Keratinocyte (primary cell): ENCODE results near the gene CDAN1. TPM values are rescaled to one million over a fixed set of nuclear protein-coding genes. Genes with fewer than 3 reads are reported as not detected.

Source experiments
- DNase-seq: peaks from one replicate; pipeline ENCODE4 v3.0.0-alpha.2; 2011; ENCODE audit warnings: low read depth, missing footprints, low spot score
- FAIRE-seq: peaks from 2 replicates; lab custom pipeline; 2011; peaks lifted over from hg19 to GRCh38; lab: Jason Lieb, UNC
- H2AFZ ChIP-seq: 2 replicates; pipeline ENCODE4 v1.6.0; 2012; ENCODE audit warnings: low read length, control low read depth, inconsistent platforms; ENCODE audit not compliant: control insufficient read depth
- H3K27ac ChIP-seq: 2 replicates; pipeline ENCODE4 v1.5.1; 2011; ENCODE audit warnings: low read length; ENCODE audit not compliant: control insufficient read depth, insufficient read depth
- H3K27me3 ChIP-seq: 3 replicates; pipeline ENCODE4 v1.6.0; 2011; ENCODE audit warnings: low read length; ENCODE audit not compliant: control insufficient read depth, insufficient read depth; ENCODE audit errors: extremely low read depth
- H3K36me3 ChIP-seq, 2 experiments: 2 replicates in 1 of 2; 3 replicates in 1 of 2; pipeline ENCODE4 v1.5.1; 2011; ENCODE audit warnings: low read length in 2 of 2, mild to moderate bottlenecking in 1 of 2; ENCODE audit not compliant: control insufficient read depth in 2 of 2, insufficient read depth in 2 of 2; ENCODE audit errors: extremely low read depth in 1 of 2
- H3K4me1 ChIP-seq: 3 replicates; pipeline ENCODE4 v1.5.1; 2011; ENCODE audit warnings: low read length; ENCODE audit not compliant: control insufficient read depth, insufficient read depth; ENCODE audit errors: extremely low read depth
- H3K4me2 ChIP-seq: 3 replicates; pipeline ENCODE4 v1.6.0; 2011; ENCODE audit warnings: low read depth, low read length; ENCODE audit not compliant: control insufficient read depth, insufficient read depth; ENCODE audit errors: extremely low read depth
- H3K4me3 ChIP-seq, 3 experiments: fragments of 200-600 bp in 1 of 3; sonication (generic) in 1 of 3; 2 replicates in 2 of 3; 3 replicates in 1 of 3; pipeline ENCODE4 v1.5.1; 2011 to 2016; ENCODE audit warnings: low read length in 3 of 3, mild to moderate bottlenecking in 3 of 3, control low read depth in 2 of 3, inconsistent platforms in 1 of 3, low read depth in 1 of 3, mixed read lengths in 1 of 3, mixed run types in 1 of 3, moderate library complexity in 1 of 3; ENCODE audit not compliant: control insufficient read depth in 2 of 3, insufficient read depth in 2 of 3; ENCODE audit errors: extremely low read depth in 1 of 3
- H3K79me2 ChIP-seq: 2 replicates; pipeline ENCODE4 v1.6.0; 2012; ENCODE audit warnings: low read length; ENCODE audit not compliant: control insufficient read depth, insufficient read depth
- H3K9ac ChIP-seq: 3 replicates; pipeline ENCODE4 v1.6.0; 2011; ENCODE audit warnings: low read length; ENCODE audit not compliant: control insufficient read depth, insufficient read depth; ENCODE audit errors: extremely low read depth
- H3K9me1 ChIP-seq: 3 replicates; pipeline ENCODE4 v1.6.0; 2011; ENCODE audit warnings: low read length; ENCODE audit not compliant: control insufficient read depth, insufficient read depth; ENCODE audit errors: extremely low read depth
- H3K9me3 ChIP-seq: 2 replicates; pipeline ENCODE4 v1.5.1; 2012; ENCODE audit warnings: low read depth, low read length; ENCODE audit not compliant: control insufficient read depth
- H4K20me1 ChIP-seq: 3 replicates; pipeline ENCODE4 v1.6.0; 2011; ENCODE audit warnings: low read length; ENCODE audit not compliant: control insufficient read depth, insufficient read depth; ENCODE audit errors: extremely low read depth
- CTCF ChIP-seq, 3 experiments: IDR thresholded peaks in 1 of 3; conservative IDR thresholded peaks in 1 of 3; optimal IDR thresholded peaks in 1 of 3; 2 replicates in 2 of 3; 3 replicates in 1 of 3; pipeline versions ENCODE3 to v1.5.1; 2011; ENCODE audit warnings: low read length in 3 of 3, mild to moderate bottlenecking in 3 of 3, moderate library complexity in 2 of 3, control low read depth in 1 of 3, inconsistent platforms in 1 of 3; ENCODE audit not compliant: insufficient read depth in 2 of 3; ENCODE audit errors: extremely low read depth in 1 of 3
- EZH2 ChIP-seq: IDR thresholded peaks from one replicate; pipeline ENCODE4 v1.6.1; 2012; ENCODE audit warnings: inconsistent platforms, mild to moderate bottlenecking, low read length, moderate library complexity
- dilution Hi-C: fragments of 300-500 bp; cut with MboI; formaldehyde crosslinking; loops from one replicate; pipeline ENCODE4 v1.7.0; 2020; ENCODE audit warnings: low sequenced_read_pairs; ENCODE audit not compliant: extremely low pct_ligation_motif_present
- polyA plus RNA-seq, 5 experiments: library from polyadenylated mRNA; depleted of rRNA in 3 of 5; stranded (reverse) in 3 of 5; stranded (forward) in 1 of 5; unstranded in 1 of 5; fragments of >200 nt; gene quantifications; 1 replicate in 1 of 5; 2 replicates in 3 of 5; 3 replicates in 1 of 5; pipeline versions ENCODE4 v1.2.1 to v1.2.3, GENCODE V29; 2011 to 2012; ENCODE audit warnings: missing spikeins in 2 of 5, low read depth in 1 of 5, low replicate concordance in 1 of 5

Gene CDAN1
- polyA plus RNA-seq, 1 donor (not counting 4 experiments of a cell fraction or from before 2014, with no cell fraction given) = 3.8 TPM

- H3K4me2 ChIP-seq = no peak overlapping the region
- no peak overlapping the region for H2AFZ ChIP-seq
- no peak overlapping the region for H3K4me3 ChIP-seq
- no peaks in the 10 kb centered on the region for H3K36me3 ChIP-seq
- TF ChIP-seq CTCF (optimal IDR thresholded peaks at IDR 0.05 in 1 of 3, IDR thresholded peaks at IDR 0.05 in 1 of 3, conservative IDR thresholded peaks at IDR 0.05 in 1 of 3; ENCODE audit: extremely low read depth in 1 of 3, insufficient read depth in 2 of 3, low read length in 3 of 3) (no peak), EZH2 (no peak)
- no peak for DNase-seq
- no peaks in the 10 kb centered on the region for H3K9me1 ChIP-seq
- no peak overlapping the region for H3K9ac ChIP-seq
- no peak overlapping the region for H3K27ac ChIP-seq
- H3K79me2 ChIP-seq = no peaks in the 10 kb centered on the region
- peaks cover 8% of the 10 kb centered on the region for H3K4me1 ChIP-seq
- dilution Hi-C loops = no loop called here
- no peak for FAIRE-seq
- no peaks in the 10 kb centered on the region for H3K27me3 ChIP-seq
- no peaks in the 10 kb centered on the region for H4K20me1 ChIP-seq
- H3K9me3 ChIP-seq = no peaks in the 10 kb centered on the region
Observed at GRCh38 chr15:42711746-42712145, 25.2 kb downstream of the CDAN1 start.

- Histone ChIP-seq H2AFZ (no peak overlapping the region), H3K9me3 (no peaks in the 10 kb centered on the region), H3K27me3 (no peaks in the 10 kb centered on the region), H3K9me1 (no peaks in the 10 kb centered on the region), H3K4me1 (peaks cover 8% of the 10 kb centered on the region), H3K36me3 (no peaks in the 10 kb centered on the region), H3K4me3 (no peak overlapping the region), H3K4me2 (no peak overlapping the region), H3K9ac (no peak overlapping the region), H3K27ac (no peak overlapping the region), H4K20me1 (no peaks in the 10 kb centered on the region), H3K79me2 (no peaks in the 10 kb centered on the region)
- DNase-seq (no peak), FAIRE-seq (no peak)
- no peak for TF ChIP-seq EZH2
- no peak for TF ChIP-seq CTCF (optimal IDR thresholded peaks at IDR 0.05 in 1 of 3, IDR thresholded peaks at IDR 0.05 in 1 of 3, conservative IDR thresholded peaks at IDR 0.05 in 1 of 3; ENCODE audit: extremely low read depth in 1 of 3, insufficient read depth in 2 of 3, low read length in 3 of 3)
- dilution Hi-C loops = no loop called here
Observed at GRCh38 chr15:42710662-42711061, 26.3 kb downstream of the CDAN1 start.
